AG09319 (cell line): Measurements from ENCODE around the gene AGMO.

Source experiments
- DNase-seq: peaks from one replicate; pipeline ENCODE4 v3.0.0-alpha.2; 2010; ENCODE audit warnings: low read depth; ENCODE audit errors: extremely low read depth
- CTCF ChIP-seq: IDR thresholded peaks from 2 replicates; pipeline ENCODE4 v1.5.1; 2011; ENCODE audit warnings: low read depth, mild to moderate bottlenecking, inconsistent platforms, low read length, moderate library complexity

The AGMO gene

GRCh38 chr7:15452670-15453069 lies 109.1 kb downstream of the AGMO start:
- no peak for TF ChIP-seq CTCF
- DNase-seq: no peak

GRCh38 chr7:15446722-15447121 lies 115.1 kb downstream of the AGMO start:
- no peak for DNase-seq

DNA sequence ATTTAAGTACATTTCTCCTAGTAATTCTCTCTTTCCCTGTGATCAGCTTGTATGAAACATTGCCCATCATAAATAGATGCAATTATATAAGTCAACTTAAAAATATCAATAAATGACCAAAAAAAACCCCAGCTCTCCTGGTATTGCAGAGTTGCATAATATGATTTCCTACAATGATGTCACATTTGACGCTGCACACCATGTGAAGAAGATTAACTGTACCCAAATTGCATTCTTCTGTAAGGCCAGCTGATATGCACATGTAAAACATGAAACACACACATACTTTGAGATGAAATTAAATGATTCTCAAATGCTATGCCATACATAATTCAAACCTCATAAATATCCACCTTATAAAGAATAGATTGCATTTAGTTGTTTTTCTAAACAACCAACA lies 115.5 kb downstream of the AGMO start:
- DNase-seq: no peak
- no peak for TF ChIP-seq CTCF

More at GRCh38 chr7:15446722-15447121, 115.1 kb downstream of the AGMO start:
- TF ChIP-seq CTCF: no peak

DNA sequence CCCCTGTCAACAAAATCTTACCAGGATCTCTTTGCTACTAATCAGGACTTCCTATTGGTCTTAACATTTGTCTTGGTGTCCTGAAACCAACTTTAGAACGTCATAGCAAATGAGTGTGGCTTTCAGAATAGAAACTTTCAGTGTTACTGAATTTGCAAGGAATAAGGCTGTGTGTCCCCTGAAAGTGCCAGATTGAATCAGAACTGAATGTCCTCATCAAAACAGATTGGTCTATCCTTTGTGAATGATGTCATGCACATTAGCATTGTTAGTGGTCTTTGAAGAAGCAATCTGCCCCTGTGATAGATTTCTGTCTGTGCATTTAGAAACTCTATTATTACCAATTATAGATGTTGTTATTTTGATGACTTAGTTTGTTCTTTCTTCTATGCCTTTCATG lies 119.9 kb downstream of the AGMO start:
- no peak for DNase-seq
- no peak for TF ChIP-seq CTCF

GRCh38 chr7:15440482-15440881 lies 121.3 kb downstream of the AGMO start:
- TF ChIP-seq CTCF: no peak
- DNase-seq: no peak

DNA sequence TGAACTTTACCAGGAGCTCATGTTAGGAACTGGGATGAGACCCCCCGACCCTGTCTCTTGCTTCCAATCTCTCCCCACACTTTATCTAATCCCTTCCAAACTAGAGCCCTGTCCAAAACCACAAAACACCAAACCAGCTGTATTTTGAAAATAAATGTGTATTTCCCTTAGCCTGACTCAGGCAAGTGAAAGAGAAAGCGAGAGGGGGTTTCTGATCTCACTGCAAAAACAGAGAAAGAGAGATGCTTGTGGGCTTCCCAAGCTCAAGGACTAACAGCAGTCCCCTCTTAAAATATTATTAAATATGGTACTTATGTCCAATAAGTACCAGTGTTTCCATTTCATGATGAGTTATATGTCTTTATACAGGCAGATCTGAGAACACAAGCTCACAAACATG lies 122.0 kb downstream of the AGMO start:
- no peak for DNase-seq
- no peak for TF ChIP-seq CTCF

- DNase-seq: no peak
- TF ChIP-seq CTCF: no peak
Measured at GRCh38 chr7:15433151-15433550, 128.7 kb downstream of the AGMO start.
